ENCODE measurements around the gene ACADVL.

DNA sequence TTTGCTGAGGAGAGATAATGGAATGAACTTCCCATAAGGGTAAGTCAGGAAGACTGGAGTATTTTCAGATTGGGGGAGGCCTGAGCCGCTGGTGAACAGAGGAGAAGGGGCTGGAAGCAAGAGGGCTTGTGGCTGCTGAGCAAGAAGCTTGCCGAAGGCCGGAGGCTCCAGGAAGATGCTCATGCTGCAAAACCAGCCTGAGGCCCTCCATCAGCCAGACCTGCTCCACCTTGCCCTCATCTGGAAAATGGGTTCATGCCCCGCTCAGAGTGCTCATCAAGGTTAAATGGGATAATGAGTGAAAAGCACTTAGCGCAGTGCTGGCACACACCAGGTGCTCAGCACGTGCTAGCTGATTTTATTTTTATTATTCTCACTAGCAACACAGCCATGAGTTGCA is 35.1 kb upstream of the ACADVL start:
- no peak for TF ChIP-seq EZH2phosphoT487 (conservative IDR thresholded peaks at IDR 0.05; ENCODE audit: low read length)
- no peak for TF ChIP-seq CTCF (IDR thresholded peaks at IDR 0.05; ENCODE audit: insufficient read depth, low read length, poor library complexity, severe bottlenecking)
